IPS DF 6.9 (cell line): ENCODE data around the gene IGSF9B.
"Not testable (repeated sequence)": the region's sequence is repeated elsewhere in the genome, so short reads cannot be mapped to it uniquely, and the experiment has no call there.

Source experiments
- DNase-seq: peaks from one replicate; pipeline ENCODE4 v3.0.0-alpha.2; 2013; ENCODE audit warnings: low read depth, low spot score
- H3K27ac ChIP-seq: one replicate; pipeline ENCODE4 v1.5.1; 2013; ENCODE audit warnings: low read length, control low read depth
- H3K27me3 ChIP-seq: 2 replicates; pipeline ENCODE4 v1.6.1; 2013; ENCODE audit warnings: mild to moderate bottlenecking, low read length; ENCODE audit not compliant: control insufficient read depth, insufficient read depth
- H3K36me3 ChIP-seq: 2 replicates; pipeline ENCODE4 v1.6.1; 2013; ENCODE audit warnings: low read length; ENCODE audit not compliant: control insufficient read depth, insufficient read depth
- H3K4me1 ChIP-seq: 2 replicates; pipeline ENCODE4 v1.6.1; 2013; ENCODE audit warnings: low read length; ENCODE audit not compliant: control insufficient read depth, insufficient read depth
- H3K4me3 ChIP-seq: 2 replicates; pipeline ENCODE4 v1.5.1; 2013; ENCODE audit warnings: mild to moderate bottlenecking, low read length
- H3K9me3 ChIP-seq: 2 replicates; pipeline ENCODE4 v1.6.1; 2013; ENCODE audit warnings: low read length, inconsistent platforms; ENCODE audit not compliant: control insufficient read depth, insufficient read depth
- WGBS: extraction: QIAGEN DNeasy Blood & Tissue Kit; methylation state at CpG from one replicate; pipeline ENCODE4 v1.1.7; 2013; ENCODE audit warnings: mixed read lengths, missing lambda C conversion rate; ENCODE audit not compliant: insufficient read length, insufficient coverage; 5-methylcytosine and 5-hydroxymethylcytosine counted together

IGSF9B gene, protein sequence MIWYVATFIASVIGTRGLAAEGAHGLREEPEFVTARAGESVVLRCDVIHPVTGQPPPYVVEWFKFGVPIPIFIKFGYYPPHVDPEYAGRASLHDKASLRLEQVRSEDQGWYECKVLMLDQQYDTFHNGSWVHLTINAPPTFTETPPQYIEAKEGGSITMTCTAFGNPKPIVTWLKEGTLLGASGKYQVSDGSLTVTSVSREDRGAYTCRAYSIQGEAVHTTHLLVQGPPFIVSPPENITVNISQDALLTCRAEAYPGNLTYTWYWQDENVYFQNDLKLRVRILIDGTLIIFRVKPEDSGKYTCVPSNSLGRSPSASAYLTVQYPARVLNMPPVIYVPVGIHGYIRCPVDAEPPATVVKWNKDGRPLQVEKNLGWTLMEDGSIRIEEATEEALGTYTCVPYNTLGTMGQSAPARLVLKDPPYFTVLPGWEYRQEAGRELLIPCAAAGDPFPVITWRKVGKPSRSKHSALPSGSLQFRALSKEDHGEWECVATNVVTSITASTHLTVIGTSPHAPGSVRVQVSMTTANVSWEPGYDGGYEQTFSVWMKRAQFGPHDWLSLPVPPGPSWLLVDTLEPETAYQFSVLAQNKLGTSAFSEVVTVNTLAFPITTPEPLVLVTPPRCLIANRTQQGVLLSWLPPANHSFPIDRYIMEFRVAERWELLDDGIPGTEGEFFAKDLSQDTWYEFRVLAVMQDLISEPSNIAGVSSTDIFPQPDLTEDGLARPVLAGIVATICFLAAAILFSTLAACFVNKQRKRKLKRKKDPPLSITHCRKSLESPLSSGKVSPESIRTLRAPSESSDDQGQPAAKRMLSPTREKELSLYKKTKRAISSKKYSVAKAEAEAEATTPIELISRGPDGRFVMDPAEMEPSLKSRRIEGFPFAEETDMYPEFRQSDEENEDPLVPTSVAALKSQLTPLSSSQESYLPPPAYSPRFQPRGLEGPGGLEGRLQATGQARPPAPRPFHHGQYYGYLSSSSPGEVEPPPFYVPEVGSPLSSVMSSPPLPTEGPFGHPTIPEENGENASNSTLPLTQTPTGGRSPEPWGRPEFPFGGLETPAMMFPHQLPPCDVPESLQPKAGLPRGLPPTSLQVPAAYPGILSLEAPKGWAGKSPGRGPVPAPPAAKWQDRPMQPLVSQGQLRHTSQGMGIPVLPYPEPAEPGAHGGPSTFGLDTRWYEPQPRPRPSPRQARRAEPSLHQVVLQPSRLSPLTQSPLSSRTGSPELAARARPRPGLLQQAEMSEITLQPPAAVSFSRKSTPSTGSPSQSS (N-terminal part only)

DNA sequence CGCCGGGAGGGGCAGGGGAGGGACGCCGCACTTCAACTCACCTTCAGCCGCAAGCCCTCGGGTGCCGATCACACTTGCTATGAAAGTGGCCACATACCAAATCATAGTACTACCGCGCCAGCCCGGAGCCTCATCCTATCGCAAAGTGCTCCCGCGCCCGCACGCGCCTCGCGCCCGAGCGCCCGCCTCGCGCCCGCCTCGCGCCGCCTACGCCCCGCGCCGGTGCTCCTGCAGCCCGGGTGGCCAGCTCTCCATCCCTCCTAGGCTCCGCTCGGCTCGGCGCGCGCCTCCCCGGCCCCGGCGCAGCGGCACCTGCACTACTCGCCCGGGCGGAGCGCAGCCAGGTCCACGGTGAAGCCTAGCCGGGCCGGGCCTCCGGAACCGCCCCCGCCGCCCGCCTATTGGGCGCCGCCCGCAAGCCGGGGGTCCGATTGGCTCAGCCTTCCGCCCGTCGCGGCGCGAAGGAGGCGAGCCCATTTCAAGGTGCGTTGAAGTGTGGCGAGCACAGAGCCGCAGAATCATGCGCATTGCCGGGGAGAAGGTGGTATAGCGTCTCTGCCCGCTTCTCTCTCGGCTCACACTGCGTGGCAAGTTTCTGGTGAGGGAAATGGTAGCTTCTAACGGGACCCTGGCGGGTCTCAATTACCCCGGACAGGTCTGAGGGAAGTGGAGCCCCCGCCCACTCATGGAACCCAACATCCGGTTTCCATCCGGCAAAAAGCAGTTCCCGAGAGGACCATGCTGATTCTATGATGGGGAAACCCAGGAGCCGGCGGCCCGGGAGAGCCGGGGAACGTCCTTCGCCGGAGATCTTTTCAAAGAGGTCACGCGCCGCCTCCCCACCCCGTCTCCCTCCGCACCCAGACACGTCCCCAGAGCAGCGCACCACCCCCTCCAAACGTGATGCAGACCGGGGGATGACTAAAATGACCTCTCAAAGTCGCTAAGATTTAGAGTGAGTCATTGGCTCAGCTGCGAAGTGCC, at the start of gene IGSF9B:
Gene IGSF9B, minus strand, starts transcription at position 319 of the 984 bp plus-strand sequence. Its CDS starts 214 bp downstream, at position 105.
- no CpG with 5 or more reads among the region's 100 CpGs for WGBS
- Histone ChIP-seq H3K36me3 (no peaks in the 10 kb centered on the region), H3K27ac (no peak within 1 kb of the TSS), H3K27me3 (no peaks in the 10 kb centered on the region), H3K4me1 (peaks cover 13% of the 10 kb centered on the region), H3K4me3 (peak within 1 kb of the TSS; percentile 68; the same call in 1 of the 2 replicates), H3K9me3 (no peaks in the 10 kb centered on the region)
- DNase-seq = no peak

DNA sequence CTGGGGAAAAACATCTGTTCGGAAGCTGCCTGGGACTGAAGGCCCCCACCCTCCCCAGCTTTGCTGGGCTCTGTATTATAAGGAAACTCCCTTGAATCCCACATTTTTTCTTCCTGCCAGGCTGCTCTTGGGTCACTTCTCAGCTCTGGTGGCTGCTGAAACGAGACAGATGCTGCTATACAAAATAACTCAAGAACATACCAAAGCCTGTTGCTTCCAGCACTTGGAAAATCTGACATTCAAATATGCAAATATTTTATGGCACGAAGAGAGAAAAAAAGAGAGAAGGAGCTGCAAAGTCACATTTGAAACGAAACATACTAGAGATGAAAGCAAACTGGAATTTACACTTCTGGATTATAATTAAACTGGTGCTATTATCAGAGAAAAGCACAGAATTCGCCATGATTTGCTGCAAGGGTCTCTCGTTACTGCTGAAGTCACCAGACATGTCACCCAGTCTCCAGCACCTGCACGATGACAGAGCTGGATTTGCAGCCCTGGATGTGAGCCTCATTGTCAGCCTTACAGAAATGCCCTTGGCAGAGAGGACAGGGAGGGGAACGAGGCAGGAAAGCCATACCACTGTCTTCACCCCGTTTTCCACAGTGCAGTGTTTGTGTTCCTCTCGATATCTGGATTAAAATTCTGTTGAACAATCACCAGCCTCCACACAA, 47.9 kb upstream of the IGSF9B start:
- Histone ChIP-seq H3K36me3 (no peaks in the 10 kb centered on the region), H3K4me3 (no peak overlapping the region), H3K4me1 (0 out of 2 replicates have a peak, but pooled peaks cover 1% of the 10 kb centered on the region), H3K27me3 (no peaks in the 10 kb centered on the region), H3K9me3 (no peaks in the 10 kb centered on the region), H3K27ac (no peak overlapping the region)
- DNase-seq = no peak
- no CpG with 5 or more reads among the region's 10 CpGs for WGBS

DNA sequence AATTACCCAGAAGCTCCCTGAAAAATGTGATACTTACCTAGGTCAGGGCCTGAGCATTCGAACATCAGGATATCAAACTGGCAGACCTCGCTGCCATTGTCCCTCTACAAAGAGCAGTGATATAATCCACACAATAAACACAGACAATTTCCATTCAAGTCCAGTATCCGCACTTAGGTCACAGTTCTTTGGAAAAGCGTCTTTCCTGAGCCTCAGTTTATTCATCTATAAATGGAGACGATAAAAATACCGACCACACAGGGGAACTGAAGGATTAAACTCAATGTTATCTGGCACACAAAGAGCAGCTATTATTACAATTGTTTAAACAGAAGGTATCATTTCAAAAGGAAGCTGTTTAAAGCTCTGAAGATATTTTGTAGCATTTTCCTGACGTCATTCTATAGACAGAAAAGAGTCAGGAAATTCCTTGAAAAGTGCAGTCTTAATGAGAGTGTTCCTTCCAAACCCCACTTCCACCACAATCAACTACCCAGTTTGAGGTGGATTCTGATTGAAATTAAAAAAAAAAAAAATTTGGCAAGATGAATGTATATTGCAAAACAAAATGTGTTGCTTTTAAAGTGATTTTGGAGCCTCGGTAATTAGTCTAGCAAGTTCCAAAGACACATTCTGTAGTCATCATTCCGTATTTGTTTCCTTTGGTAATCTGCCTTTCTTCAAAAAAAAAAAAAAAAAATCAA, 47.2 kb upstream of the IGSF9B start:
- Histone ChIP-seq H3K4me1 (0 out of 2 replicates have a peak, but pooled peaks cover 1% of the 10 kb centered on the region), H3K27me3 (no peaks in the 10 kb centered on the region), H3K36me3 (no peaks in the 10 kb centered on the region), H3K9me3 (no peaks in the 10 kb centered on the region), H3K27ac (no peak overlapping the region), H3K4me3 (no peak overlapping the region)
- WGBS = no CpG with 5 or more reads among the region's 9 CpGs
- no peak for DNase-seq

DNA sequence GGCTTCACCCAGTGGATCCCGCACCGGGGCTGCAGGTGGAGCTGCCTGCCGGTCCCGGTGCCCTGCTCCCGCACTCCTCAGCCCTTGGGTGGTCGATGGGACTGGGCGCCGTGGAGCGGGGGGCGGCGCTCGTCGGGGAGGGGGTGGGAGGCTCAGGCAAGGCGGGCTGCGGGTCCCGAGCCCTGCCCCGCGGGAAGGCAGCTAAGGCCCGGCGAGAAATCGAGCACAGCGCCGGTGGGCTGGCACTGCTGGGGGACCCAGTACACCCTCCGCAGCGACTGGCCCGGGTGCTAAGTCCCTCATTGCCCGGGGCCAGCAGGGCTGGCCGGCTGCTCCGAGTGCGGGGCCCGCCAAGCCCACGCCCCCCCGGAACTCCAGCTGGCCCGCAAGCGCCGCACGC, 46.1 kb upstream of the IGSF9B start:
- WGBS = no CpG with 5 or more reads among the region's 37 CpGs
- not testable (repeated sequence) for H3K4me1 ChIP-seq, H3K36me3 ChIP-seq, H3K4me3 ChIP-seq, H3K27ac ChIP-seq, H3K9me3 ChIP-seq, DNase-seq, H3K27me3 ChIP-seq

DNA sequence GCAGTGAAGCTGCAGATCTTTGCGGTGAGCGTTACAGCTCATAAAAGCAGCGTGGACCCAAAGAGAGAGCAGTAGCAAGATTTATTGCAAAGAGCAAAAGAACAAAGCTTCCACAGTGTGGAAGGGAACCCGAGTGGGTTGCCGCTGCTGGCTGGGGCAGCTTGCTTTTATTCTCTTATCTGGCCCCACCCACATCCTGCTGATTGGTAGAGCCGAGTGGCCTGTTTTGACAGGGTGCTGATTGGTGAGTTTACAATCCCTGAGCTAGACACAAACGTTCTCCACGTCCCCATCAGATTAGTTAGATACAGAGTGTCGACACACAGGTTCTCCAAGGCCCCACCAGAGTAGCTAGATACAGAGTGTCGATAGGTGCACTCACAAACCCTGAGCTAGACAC, 45.6 kb upstream of the IGSF9B start:
- WGBS = no CpG with 5 or more reads among the region's 10 CpGs
- H3K4me3 ChIP-seq, H3K36me3 ChIP-seq, H3K4me1 ChIP-seq, DNase-seq, H3K27me3 ChIP-seq, H3K9me3 ChIP-seq, H3K27ac ChIP-seq: not testable (repeated sequence)

DNA sequence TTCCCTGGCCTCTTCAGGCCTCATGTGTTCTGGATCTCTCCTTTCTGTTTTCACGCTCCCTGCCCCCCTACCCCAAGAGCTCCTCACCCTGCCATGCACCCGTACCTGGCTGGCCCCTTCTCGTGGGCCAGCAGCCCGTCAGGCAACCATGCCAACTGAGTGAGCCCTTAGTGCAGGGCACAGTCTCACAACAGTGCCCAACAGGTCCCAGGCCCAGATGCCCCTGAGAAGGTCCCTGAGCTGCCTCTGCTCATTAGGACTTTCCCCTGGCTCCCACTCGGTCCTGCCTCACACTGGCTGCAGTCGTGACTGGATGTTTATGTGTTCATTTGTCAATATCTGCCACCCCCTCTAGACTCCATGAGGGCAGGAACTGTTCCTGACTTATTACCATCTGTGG, 44.8 kb upstream of the IGSF9B start:
- no peak for DNase-seq
- no CpG with 5 or more reads among the region's 6 CpGs for WGBS
- Histone ChIP-seq H3K9me3 (no peaks in the 10 kb centered on the region), H3K36me3 (no peaks in the 10 kb centered on the region), H3K4me3 (no peak overlapping the region), H3K27me3 (no peaks in the 10 kb centered on the region), H3K27ac (no peak overlapping the region), H3K4me1 (no peaks in the 10 kb centered on the region)

DNA sequence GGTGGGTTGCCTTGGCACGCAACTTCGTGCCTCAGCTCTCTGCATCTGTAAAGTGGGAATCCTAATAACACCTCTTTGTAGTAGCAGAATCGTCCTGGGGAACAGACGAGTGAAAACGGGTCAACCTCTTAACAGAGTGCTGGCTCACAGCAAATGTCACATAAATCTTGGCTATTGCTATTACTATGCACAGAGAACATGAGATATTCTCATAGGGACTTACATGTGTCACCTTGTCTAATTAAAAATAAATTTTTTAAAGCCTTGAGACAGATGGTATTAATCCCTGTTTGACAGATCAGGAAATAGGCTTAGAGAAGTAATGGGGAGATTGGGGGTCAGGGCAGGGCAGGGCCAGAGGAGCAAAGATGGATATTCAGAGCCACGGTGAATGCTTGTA, 44.3 kb upstream of the IGSF9B start:
- H3K27ac ChIP-seq = no peak overlapping the region
- H3K4me1 ChIP-seq = no peaks in the 10 kb centered on the region
- no peak for DNase-seq
- H3K4me3 ChIP-seq = no peak overlapping the region
- H3K9me3 ChIP-seq = no peaks in the 10 kb centered on the region
- no peaks in the 10 kb centered on the region for H3K27me3 ChIP-seq
- WGBS = no CpG with 5 or more reads among the region's 6 CpGs
- H3K36me3 ChIP-seq = no peaks in the 10 kb centered on the region

DNA sequence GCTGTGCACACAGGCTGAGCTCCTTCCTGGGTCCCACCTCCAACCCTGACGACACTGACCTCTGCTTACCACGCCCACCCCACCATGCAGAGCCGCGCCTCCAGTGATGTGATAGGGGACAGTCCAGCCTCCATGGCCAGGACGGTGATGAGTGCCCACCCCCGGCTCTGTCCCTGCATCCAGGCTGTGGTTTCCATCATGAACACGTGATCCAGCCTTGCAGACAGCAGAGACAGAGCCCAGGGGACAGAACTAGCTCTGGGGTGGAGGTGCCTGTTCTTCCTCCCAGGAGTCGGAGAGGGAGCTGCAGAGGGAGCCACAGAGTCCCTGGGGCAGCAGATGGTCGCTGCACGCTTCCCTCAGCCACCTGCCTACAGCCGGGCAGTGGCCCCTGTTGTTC, 42.6 kb upstream of the IGSF9B start:
- no peak for DNase-seq
- WGBS = no CpG with 5 or more reads among the region's 11 CpGs

DNA sequence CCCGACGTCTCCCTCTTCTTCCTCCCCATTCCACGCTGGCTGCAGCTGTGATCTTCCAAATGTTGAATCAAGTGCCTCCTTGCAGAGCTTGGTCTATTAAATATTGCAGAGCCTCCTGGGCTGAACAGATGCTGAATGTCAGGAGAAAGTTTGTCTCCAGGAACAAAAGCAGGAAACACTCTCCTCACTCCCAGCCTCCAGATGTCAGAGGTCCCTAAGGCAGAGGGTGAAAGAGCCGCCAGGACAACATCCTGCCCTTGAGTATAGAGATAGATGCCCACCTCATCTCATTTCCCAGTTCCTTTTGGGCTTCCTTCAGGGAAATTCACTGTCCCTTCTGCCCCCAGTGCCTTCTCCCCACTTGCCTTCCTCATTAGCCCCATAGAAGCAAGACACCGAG, 40.8 kb upstream of the IGSF9B start:
- no peaks in the 10 kb centered on the region for H3K36me3 ChIP-seq
- H3K4me1 ChIP-seq = no peaks in the 10 kb centered on the region
- WGBS = no CpG with 5 or more reads among the region's 5 CpGs
- no peaks in the 10 kb centered on the region for H3K9me3 ChIP-seq
- DNase-seq = no peak
- no peak overlapping the region for H3K27ac ChIP-seq
- no peaks in the 10 kb centered on the region for H3K27me3 ChIP-seq
- no peak overlapping the region for H3K4me3 ChIP-seq

More for the DNA sequence above, 42.6 kb upstream of the IGSF9B start:
- no peaks in the 10 kb centered on the region for H3K27me3 ChIP-seq
- no peaks in the 10 kb centered on the region for H3K9me3 ChIP-seq
- no peaks in the 10 kb centered on the region for H3K4me1 ChIP-seq
- H3K4me3 ChIP-seq = no peak overlapping the region
- no peak overlapping the region for H3K27ac ChIP-seq
- H3K36me3 ChIP-seq = no peaks in the 10 kb centered on the region
